Activated T-cell treated with anti-CD3 and anti-CD28 coated beads, Interleukin-2, amount 50 U/mL, for 24 hours (primary cell): ENCODE results near the gene TMPRSS4.

Experiments used
- DNase-seq: peaks from one replicate; pipeline ENCODE4 v3.0.0-alpha.2; 2020
- H3K27ac Mint-ChIP-seq: 2 replicates; pipeline ENCODE4 v1.8.0; 2020; ENCODE audit warnings: mild to moderate bottlenecking, mixed read lengths
- H3K27me3 Mint-ChIP-seq: 2 replicates; pipeline ENCODE4 v1.8.0; 2020; ENCODE audit warnings: mixed read lengths
- H3K36me3 Mint-ChIP-seq: 2 replicates; pipeline ENCODE4 v1.8.0; 2020; ENCODE audit warnings: low read depth, mixed read lengths
- H3K4me1 Mint-ChIP-seq: 2 replicates; pipeline ENCODE4 v1.8.0; 2020; ENCODE audit warnings: low read depth, mixed read lengths
- H3K4me3 Mint-ChIP-seq: 2 replicates; pipeline ENCODE4 v1.8.0; 2020; ENCODE audit warnings: mild to moderate bottlenecking, moderate library complexity, mixed read lengths
- H3K9me3 Mint-ChIP-seq: 2 replicates; pipeline ENCODE4 v1.8.0; 2020; ENCODE audit warnings: mixed read lengths

The TMPRSS4 gene

DNA sequence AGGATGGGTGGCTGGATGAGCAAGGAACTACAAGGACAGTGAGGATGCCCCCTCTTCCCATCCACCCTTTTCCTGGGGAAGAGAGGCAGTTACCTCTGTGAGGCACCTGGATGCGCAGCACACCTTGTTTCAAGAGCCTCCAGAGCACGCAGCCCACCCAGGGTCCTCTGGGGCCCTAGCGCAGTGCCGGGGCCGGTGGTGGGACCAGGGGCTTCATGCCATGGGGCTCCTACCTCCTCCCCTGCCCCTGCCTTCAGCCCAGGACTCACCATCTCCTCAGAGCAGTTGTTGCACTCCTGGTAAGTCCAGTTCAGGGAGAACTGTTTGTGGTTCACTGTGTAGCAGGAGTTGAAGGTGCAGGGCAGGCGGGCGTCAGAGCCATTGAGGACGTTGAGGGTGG lies 91.4 kb downstream of the TMPRSS4 start:
- no peaks in the 10 kb centered on the region for H3K36me3 Mint-ChIP-seq
- H3K9me3 Mint-ChIP-seq, result no peaks in the 10 kb centered on the region
- H3K27ac Mint-ChIP-seq, result no peak overlapping the region
- peaks cover 4% of the 10 kb centered on the region for H3K4me1 Mint-ChIP-seq
- DNase-seq, result no peak
- no peak overlapping the region for H3K4me3 Mint-ChIP-seq
- peaks cover 9% of the 10 kb centered on the region for H3K27me3 Mint-ChIP-seq

DNA sequence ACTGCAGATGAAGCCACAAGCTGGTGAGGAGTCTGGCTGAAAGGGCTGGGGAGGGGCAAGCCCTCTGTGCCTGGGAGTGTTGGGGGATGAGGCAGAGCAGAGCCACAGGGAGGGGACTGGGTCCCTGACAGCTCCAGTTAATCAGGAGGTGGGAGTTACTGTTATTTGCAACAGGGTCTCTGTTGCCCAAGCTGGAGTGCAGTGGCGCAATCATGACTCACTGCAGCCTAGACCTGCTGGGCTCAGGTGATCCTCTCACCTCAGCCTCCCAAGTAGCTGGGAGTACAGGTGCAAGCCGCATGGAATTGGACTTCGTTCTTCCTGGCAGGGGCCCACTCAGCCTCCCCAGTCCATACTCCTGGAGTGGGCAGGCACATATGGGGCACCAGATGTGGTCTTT lies 91.9 kb downstream of the TMPRSS4 start:
- Mint-ChIP-seq H3K27me3 (peaks cover 6% of the 10 kb centered on the region), H3K36me3 (no peaks in the 10 kb centered on the region), H3K4me1 (peaks cover 4% of the 10 kb centered on the region), H3K27ac (no peak overlapping the region), H3K9me3 (no peaks in the 10 kb centered on the region), H3K4me3 (no peak overlapping the region)
- DNase-seq, result no peak

DNA sequence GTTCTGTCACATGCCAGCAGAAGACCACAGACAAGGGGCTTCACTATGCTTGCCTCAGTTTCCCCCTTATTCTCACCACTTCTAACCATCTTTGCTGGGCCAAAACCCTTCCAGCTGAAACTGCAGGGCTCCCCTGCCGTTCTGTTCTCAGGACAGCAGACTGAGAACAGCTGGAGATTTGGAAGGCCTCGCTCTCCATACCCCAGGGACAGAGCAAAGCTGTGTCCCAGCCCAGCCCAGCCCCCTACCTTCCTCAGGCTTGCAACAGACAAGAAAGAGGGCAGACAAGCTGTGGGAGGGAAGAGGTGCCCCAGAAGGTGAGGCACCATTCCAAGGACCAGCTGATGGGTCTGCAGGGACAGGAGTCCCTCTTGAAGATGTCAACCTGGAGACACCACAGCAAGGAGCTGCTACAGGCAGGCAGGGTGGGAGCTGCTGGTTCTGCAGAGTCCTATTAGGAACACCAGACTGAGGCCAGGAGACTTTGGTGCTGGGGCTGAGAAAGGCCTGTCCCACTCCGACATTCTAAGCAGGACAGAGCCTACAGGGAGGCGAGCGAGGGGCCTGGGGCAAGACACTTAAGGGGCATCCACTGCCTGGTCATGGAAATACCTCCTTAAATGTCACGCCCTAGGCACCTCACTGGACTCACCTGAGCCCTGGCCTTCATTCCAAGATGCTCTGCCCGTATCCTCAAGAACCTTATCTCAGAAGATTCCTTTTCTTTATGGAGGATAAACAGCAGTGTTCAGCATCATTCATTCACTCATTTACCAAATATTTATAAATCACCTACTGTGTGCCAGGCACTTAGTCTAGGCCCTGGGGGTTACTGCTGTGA lies 92.6 kb downstream of the TMPRSS4 start:
- H3K9me3 Mint-ChIP-seq, result no peaks in the 10 kb centered on the region
- peaks cover 4% of the 10 kb centered on the region for H3K4me1 Mint-ChIP-seq
- no peaks in the 10 kb centered on the region for H3K36me3 Mint-ChIP-seq
- no peak overlapping the region for H3K27ac Mint-ChIP-seq
- no peak for DNase-seq
- H3K4me3 Mint-ChIP-seq, result no peak overlapping the region
- H3K27me3 Mint-ChIP-seq, result peaks cover 3% of the 10 kb centered on the region

DNA sequence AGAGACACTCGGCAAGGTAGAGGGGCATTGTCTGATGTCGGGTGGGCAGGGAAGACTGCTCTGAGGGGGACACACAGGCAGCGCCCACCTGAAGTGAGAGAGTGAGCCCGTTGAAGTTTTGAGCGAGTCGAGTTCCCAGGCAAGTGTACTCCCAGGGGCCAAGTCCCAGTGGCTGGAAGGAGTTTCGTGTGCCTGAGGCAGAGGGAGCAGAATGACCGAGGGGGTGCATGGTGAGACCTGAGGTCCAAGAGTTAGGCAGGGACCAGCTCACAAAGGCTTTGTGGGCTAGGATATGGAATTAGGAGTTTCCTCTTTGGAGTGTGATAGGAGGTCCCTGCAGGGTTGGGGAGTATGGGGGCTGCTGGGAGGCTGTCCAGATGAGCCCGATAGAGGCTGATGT lies 93.4 kb downstream of the TMPRSS4 start:
- Mint-ChIP-seq H3K27ac (no peak overlapping the region), H3K36me3 (no peaks in the 10 kb centered on the region), H3K9me3 (no peaks in the 10 kb centered on the region), H3K4me3 (no peak overlapping the region), H3K4me1 (peaks cover 4% of the 10 kb centered on the region), H3K27me3 (peaks cover 2% of the 10 kb centered on the region)
- DNase-seq, result no peak

DNA sequence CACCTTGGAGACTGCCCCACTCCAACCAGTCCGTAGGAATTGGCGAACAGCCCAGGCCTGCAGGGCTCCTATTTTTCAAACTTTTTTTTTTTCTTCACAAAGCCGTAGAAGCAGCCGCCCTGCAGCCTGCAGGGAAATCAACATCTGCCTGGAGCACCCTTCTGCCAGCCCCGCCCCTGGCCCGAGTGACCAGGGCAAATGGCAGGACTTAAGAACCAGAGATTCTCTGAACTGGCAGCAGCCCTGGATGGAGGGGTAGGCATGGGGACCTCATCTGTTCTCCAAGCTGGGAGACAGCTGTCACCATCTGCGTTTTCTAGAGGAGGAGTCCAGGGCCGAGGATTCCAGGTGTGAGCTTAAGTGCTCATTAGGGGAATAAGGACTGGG lies 94.0 kb downstream of the TMPRSS4 start:
- peaks cover 2% of the 10 kb centered on the region for H3K27me3 Mint-ChIP-seq

More for the DNA sequence above, 94.0 kb downstream of the TMPRSS4 start:
- no peak for DNase-seq
- Mint-ChIP-seq H3K4me3 (no peak overlapping the region), H3K36me3 (no peaks in the 10 kb centered on the region), H3K4me1 (peaks cover 4% of the 10 kb centered on the region), H3K9me3 (no peaks in the 10 kb centered on the region), H3K27ac (no peak overlapping the region)
